Limb (tissue), 2 donors: Measurements from ENCODE around the gene TMCC1.
"Not testable (repeated sequence)": the region's sequence is repeated elsewhere in the genome, so short reads cannot be mapped to it uniquely, and the experiment has no call there.

Experiments
- DNase-seq, 2 donors: peaks; one replicate each; pipeline ENCODE4 v3.0.0-alpha.2; 2016; ENCODE audit errors: extremely low spot score in 2 of 2

The TMCC1 gene

GRCh38 chr3:129687586-129688125 is 205.9 kb downstream of the TMCC1 start:
- no peak for DNase-seq

DNA sequence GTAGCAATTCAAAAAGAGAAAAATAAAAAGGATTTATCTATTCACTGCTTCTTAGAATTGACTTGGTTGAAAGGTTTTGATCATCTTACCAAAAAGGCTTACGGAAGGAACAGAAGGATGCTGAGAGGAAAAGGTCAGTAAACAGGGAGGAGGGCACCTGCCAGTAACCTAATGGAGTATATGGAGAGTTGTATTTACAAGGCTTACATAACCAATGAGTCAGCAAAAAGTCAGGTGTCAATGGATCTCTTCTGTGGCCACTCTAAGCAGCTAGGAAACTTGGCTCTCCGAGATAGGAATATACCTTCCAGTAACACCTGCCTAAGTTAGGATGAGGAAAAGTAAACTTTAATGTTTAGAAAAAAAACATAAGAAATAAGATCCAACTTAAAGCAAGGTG is 206.6 kb downstream of the TMCC1 start:
- no peak for DNase-seq

DNA sequence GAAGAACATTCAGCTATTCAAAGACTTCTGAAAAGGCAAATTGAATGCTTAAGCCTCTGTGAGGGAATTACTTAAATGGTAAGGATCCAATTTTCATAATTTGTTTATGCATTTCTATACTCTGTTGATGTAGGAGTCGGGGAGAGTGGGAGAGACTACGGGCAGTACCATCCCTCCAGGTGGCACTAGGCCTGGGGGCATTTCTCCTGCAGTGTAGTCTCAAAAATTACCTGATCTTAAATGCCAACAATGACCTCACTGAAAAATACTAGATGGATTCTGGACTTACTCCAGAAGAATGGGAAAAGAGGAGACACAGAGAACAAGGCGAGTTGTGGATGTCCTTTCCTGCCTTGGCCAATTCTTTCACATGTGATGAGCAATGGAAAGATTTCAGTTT is 209.2 kb downstream of the TMCC1 start:
- DNase-seq: no peak

GRCh38 chr3:129683201-129683600 is 210.3 kb downstream of the TMCC1 start:
- DNase-seq: no peak

DNA sequence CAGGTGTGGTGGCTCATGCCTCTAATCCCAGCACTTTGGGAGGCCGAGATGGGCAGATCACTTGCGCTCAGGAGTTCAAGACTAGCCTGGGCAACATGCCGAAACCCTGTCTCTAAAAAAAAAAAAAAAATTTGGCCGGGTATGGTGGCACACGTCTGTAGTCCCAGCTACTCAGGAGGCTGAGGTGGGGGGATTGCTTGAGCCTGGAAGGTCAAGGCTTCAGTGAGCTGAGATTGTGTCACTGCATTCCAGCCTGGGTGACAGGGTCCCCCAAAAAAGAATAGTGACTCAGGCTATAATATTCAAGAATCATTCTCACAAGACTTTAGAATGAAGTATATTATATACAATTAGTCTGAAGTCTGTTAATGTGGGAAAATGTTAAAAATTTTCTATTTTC is 216.5 kb downstream of the TMCC1 start:
- DNase-seq: no peak

DNA sequence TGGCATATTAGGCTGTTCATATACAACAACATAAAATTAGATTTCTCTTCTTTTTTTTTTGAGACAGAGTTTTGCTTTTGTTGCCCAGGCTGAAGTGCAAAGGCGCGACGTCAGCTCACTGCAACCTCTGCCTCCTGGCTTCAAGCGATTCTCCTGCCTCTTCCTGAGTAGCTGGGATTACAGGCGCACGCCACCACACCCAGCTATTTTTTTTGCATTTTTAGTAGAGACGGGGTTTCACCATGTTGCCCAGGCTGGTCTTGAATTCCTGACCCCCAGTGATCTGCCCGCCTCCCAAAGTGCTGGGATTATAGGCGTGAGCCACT is 218.8 kb downstream of the TMCC1 start:
- DNase-seq: not testable (repeated sequence)

- DNase-seq: no peak
Observed at GRCh38 chr3:129673897-129674797, 219.4 kb downstream of the TMCC1 start.

DNA sequence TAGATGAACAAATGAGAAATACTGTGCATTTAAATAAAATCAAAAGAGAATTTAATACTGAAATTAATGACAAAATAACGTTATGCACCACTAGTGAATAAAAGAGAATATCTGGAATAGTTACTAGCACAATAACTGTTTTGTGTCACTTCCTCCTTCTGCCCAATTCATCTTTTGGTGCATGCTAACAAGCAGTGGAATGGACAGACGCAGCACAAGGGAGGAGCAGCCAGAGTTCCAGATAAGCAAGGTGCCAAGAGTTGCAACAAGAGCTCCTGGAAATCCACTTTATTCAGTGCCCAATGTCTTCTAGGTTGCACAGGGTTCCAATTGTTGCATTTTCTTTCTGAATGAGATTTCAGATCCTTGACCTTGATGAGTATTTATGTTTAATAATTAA is 220.5 kb downstream of the TMCC1 start:
- no peak for DNase-seq

GRCh38 chr3:129672412-129672811 is 221.1 kb downstream of the TMCC1 start:
- DNase-seq: no peak

- no peak for DNase-seq
Observed at GRCh38 chr3:129665024-129665768, 228.3 kb downstream of the TMCC1 start.

GRCh38 chr3:129663930-129664646 is 229.4 kb downstream of the TMCC1 start:
- DNase-seq: no peak

GRCh38 chr3:129663045-129663446 is 230.5 kb downstream of the TMCC1 start:
- no peak for DNase-seq

- DNase-seq: no peak
Observed at GRCh38 chr3:129662191-129662608, 231.3 kb downstream of the TMCC1 start.

DNA sequence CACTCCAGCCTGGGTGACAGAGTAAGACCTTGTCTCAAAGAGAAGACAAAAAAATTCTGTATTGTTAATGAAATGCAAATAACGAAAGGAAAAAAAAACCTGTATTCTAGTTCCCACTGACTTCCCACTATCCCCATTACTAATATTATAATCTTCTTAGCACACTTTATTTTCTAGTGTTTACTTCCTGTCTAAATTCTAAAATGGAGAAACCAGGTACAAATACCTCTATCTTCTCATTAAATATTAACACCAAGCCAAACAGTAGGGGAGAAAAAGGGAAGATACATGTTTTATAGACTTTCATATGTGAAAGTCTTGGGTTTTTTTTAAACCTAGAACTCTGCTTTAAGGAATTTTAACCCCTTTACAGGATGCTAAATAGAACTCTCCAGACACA is 231.7 kb downstream of the TMCC1 start:
- no peak for DNase-seq

DNA sequence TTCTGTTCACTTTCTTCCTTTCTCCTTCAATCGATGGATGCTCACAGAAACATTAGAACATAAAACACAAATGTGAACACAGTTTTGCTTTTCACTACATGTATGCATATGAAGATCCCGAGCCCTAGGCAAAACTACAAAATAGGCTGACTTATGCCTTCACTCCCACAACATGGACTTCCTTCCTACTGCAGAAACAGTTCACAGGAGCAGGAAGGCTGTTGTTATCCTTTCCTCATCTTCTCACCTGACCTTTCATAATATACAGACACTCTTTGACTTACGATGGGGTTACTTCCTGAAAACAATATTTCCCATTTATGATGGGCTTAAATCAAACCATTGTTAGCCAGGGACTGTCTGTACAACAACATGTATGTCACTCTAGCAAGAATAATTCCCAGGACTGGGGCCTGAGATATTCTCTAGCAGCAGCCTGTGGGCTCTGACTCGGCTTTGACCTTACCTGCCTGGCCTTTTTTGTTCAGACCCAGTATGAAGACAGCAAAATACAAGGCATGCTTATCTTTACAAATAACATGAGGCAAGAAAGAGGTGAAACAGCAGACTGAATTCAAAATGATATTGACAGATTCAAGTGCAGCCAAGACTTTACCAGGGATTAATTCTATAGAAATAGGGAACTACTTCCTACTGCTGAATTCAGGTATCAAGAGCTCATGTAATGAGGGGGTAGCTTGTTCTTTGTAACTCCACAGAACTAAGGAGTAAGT is 235.2 kb downstream of the TMCC1 start:
- no peak for DNase-seq

- DNase-seq: no peak
Observed at GRCh38 chr3:129657261-129658046, 236.1 kb downstream of the TMCC1 start.

- no peak for DNase-seq
Observed at GRCh38 chr3:129656659-129657247, 236.8 kb downstream of the TMCC1 start.

DNA sequence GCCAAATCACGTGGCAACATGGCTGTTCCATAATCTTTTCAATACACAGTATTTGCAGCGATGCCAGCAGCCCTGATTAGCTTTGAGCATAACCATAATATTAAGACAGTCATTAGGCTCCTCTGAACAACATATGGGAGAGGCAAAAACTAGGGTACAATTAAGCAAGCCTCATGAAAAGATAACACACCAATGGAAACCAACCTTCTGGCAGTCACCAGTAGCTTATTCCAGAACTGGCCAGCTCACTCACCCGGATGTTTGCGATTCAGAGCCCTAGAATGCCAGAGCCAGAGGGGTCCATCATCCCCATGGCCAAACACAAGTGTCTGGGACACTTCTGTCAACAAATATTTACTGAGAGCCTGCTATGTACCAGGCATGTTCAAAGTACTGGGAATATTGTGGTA is 238.2 kb downstream of the TMCC1 start:
- no peak for DNase-seq

DNA sequence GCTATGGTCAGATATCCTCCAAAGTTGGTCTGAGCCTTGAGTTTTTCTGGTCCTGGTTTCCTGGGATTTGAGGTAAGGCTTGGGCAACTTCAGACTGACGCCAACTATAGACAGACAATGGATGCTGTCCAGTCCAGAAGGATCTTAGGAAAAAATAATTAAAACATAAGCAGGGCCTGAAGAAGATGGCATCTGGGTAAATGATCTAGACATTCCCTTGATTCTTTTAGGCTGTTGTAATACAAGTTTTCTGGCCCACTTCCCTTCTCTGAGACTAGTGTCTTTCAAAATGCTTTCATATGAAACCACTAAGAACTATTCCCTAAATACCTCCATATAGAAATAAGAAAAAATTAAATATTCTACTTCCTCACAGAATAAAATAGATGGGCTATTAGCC is 239.4 kb downstream of the TMCC1 start:
- no peak for DNase-seq

DNA sequence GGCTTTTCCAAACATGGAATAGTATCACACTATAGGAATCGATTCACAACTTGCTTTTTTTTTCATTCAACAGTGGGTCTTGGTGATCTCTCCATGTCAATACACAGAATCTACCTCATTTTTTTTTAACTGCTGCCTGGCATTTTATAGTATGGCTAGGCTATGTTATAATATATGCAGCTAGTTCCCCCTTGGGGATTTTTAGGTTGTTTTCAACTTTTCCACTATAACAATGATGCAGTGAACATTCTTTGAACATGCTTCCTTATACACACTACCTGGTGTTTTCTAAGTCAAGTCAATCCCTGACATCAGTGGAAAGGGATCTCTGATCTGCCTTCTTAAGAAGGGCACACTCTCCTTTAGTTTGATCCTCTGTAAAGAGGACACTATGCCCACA is 240.5 kb downstream of the TMCC1 start:
- no peak for DNase-seq
